Type B pancreatic cell (in vitro differentiated cells): Measurements from ENCODE around the gene FAM43B. TPM values are rescaled to one million over a fixed set of nuclear protein-coding genes. Genes with fewer than 3 reads are reported as not detected.

Experiments used
- DNase-seq: peaks from one replicate; pipeline ENCODE4 v3.0.0; 2021; ENCODE audit warnings: mixed read lengths; ENCODE audit not compliant: unreplicated experiment; ENCODE audit errors: extremely low spot score
- H3K27ac Mint-ChIP-seq: 2 replicates; pipeline ENCODE4 v1.8.0; 2021; ENCODE audit warnings: mild to moderate bottlenecking, mixed read lengths
- H3K27me3 Mint-ChIP-seq: 2 replicates; pipeline ENCODE4 v1.8.0; 2021; ENCODE audit warnings: mixed read lengths
- H3K36me3 Mint-ChIP-seq: 2 replicates; pipeline ENCODE4 v1.8.0; 2021; ENCODE audit warnings: mixed read lengths
- H3K4me1 Mint-ChIP-seq: one replicate; pipeline ENCODE4 v1.8.0; 2021; ENCODE audit warnings: mixed read lengths; ENCODE audit not compliant: unreplicated experiment
- H3K4me3 Mint-ChIP-seq: 2 replicates; pipeline ENCODE4 v1.8.0; 2021; ENCODE audit warnings: mild to moderate bottlenecking, mixed read lengths
- H3K9me3 Mint-ChIP-seq: 2 replicates; pipeline ENCODE4 v1.8.0; 2021; ENCODE audit warnings: mixed read lengths
- CTCF ChIP-seq: fragments of 200-600 bp; sonication (generic); conservative IDR thresholded peaks from 2 replicates; pipeline ENCODE4 v1.5.0; 2021; ENCODE audit warnings: antibody characterized with exemption, mild to moderate bottlenecking
- total RNA-seq: library from RNA; stranded (reverse); gene quantifications from 2 replicates; pipeline ENCODE4 v1.2.1, GENCODE V29; 2021; ENCODE audit warnings: low replicate concordance

FAM43B gene
- total RNA-seq, 1 donor from 2014 or later = 1.3 TPM

GRCh38 chr1:20555025-20555757, 2.8 kb downstream of the FAM43B start:
- H3K27ac Mint-ChIP-seq = peak overlapping the region; percentile 50
- H3K36me3 Mint-ChIP-seq = no peaks in the 10 kb centered on the region
- no peak for TF ChIP-seq CTCF
- peaks cover 6% of the 10 kb centered on the region for H3K4me1 Mint-ChIP-seq
- H3K27me3 Mint-ChIP-seq = peaks cover 26% of the 10 kb centered on the region
- no peak overlapping the region for H3K4me3 Mint-ChIP-seq
- H3K9me3 Mint-ChIP-seq = no peaks in the 10 kb centered on the region
- no peak for DNase-seq

DNA sequence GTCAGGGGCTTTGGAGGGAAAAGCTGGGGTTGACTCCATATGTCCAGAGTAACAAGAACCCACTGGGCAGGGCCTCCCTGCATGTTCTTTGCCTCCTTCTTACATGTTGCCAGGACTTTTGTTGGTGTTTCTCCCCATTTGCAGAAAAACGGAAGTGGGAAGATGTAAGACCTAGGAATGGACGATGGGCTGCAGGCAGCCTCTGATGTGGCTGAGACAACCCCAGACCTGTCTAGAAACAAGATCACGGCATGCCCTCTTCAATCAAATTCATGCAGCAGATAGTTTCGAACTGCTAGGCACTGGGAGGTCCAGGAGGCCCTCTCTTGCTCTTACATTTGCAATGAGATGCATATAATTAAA, 3.4 kb downstream of the FAM43B start:
- TF ChIP-seq CTCF = no peak
- H3K27me3 Mint-ChIP-seq = peaks cover 30% of the 10 kb centered on the region

GRCh38 chr1:20558191-20558590, 5.8 kb downstream of the FAM43B start:
- Mint-ChIP-seq H3K4me3 (no peak overlapping the region), H3K36me3 (no peaks in the 10 kb centered on the region), H3K27ac (no peak overlapping the region), H3K27me3 (peaks cover 28% of the 10 kb centered on the region), H3K4me1 (no peaks in the 10 kb centered on the region), H3K9me3 (no peaks in the 10 kb centered on the region)
- TF ChIP-seq CTCF = no peak
- DNase-seq = no peak

More for the DNA sequence above, 3.4 kb downstream of the FAM43B start:
- Mint-ChIP-seq H3K9me3 (no peaks in the 10 kb centered on the region), H3K4me3 (no peak overlapping the region), H3K4me1 (peaks cover 6% of the 10 kb centered on the region), H3K36me3 (no peaks in the 10 kb centered on the region), H3K27ac (no peak overlapping the region)
- no peak for DNase-seq

DNA sequence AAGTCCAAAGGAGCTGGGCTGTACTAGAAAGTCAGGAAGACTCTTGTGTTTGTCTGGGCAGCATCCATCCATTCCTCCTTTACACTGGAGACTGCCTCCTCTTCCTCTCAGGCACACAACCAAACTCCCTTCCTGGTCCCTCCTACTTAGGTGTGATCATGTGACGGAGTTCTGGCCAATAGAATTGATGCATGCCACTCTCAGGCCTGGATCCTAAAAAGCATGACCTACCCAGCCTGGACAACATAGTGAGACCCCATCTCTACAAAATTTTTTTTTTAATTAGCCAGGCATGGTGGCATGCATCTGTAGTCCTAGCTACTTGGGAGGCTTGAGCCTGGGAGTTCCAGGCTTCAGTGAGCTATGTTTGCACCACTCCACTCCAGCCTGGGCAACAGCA, 8.6 kb downstream of the FAM43B start:
- no peaks in the 10 kb centered on the region for H3K36me3 Mint-ChIP-seq
- peaks cover 46% of the 10 kb centered on the region for H3K27me3 Mint-ChIP-seq
- no peaks in the 10 kb centered on the region for H3K4me1 Mint-ChIP-seq
- no peak overlapping the region for H3K27ac Mint-ChIP-seq
- H3K4me3 Mint-ChIP-seq = no peak overlapping the region
- H3K9me3 Mint-ChIP-seq = no peaks in the 10 kb centered on the region
- no peak for TF ChIP-seq CTCF
- no peak for DNase-seq

DNA sequence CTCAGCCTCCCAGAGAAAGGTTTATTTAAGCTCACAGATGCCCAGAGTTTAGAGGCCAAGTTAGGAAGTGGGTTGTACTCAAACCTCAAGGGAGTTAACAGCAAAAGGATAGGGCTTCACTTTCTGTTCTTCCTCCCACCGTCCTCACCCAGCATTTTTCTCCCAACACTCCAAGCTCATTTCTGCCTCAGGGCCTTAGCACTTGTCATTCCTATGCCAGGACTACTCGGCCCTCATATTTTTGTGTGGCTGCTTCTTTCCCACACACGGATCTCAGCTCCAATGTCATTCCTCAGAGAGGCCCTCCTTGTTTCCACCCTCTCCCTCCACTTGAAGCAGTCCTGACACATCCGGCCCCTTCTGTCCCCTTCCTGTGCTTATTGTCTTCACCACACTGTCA, 12.9 kb downstream of the FAM43B start:
- H3K27me3 Mint-ChIP-seq = peaks cover 60% of the 10 kb centered on the region
- no peak overlapping the region for H3K4me3 Mint-ChIP-seq
- TF ChIP-seq CTCF = no peak
- no peak for DNase-seq
- H3K27ac Mint-ChIP-seq = no peak overlapping the region
- H3K9me3 Mint-ChIP-seq = no peaks in the 10 kb centered on the region
- H3K36me3 Mint-ChIP-seq = no peaks in the 10 kb centered on the region
- H3K4me1 Mint-ChIP-seq = no peaks in the 10 kb centered on the region
